ENCODE measurements around the gene SMURF1.

- TF ChIP-seq ATF3 (IDR thresholded peaks at IDR 0.05) (no peak), YY1 (IDR thresholded peaks at IDR 0.05) (no peak)
These were observed 148.3 kb downstream of the SMURF1 start for GRCh38 chr7:98995523-98996149.
